H9 (cell line): ENCODE results near the gene ARL14EPL. TPM values are rescaled to one million over a fixed set of nuclear protein-coding genes. Genes with fewer than 3 reads are reported as not detected.

Source experiments
- DNase-seq: peaks from one replicate; pipeline ENCODE4 v3.0.0-alpha.2; 2017
- H2AFZ ChIP-seq: one replicate; pipeline ENCODE4 v1.6.1; 2013; ENCODE audit warnings: mild to moderate bottlenecking, low read length, control low read depth, moderate library complexity
- H2AK5ac ChIP-seq: 2 replicates; pipeline ENCODE4 v1.6.1; 2013; ENCODE audit warnings: low read length, control low read depth, mixed read lengths; ENCODE audit not compliant: insufficient read length
- H2BK120ac ChIP-seq: one replicate; pipeline ENCODE4 v1.6.1; 2013; ENCODE audit warnings: low read depth, mild to moderate bottlenecking, low read length, control low read depth, inconsistent platforms; ENCODE audit not compliant: poor library complexity, severe bottlenecking
- H2BK12ac ChIP-seq: 2 replicates; pipeline ENCODE4 v1.6.1; 2013; ENCODE audit warnings: low read length, control low read depth, mixed read lengths, low read depth; ENCODE audit not compliant: insufficient read length
- H2BK15ac ChIP-seq: 2 replicates; pipeline ENCODE4 v1.6.1; 2013; ENCODE audit warnings: low read depth, low read length, control low read depth
- H2BK20ac ChIP-seq: one replicate; pipeline ENCODE4 v1.6.1; 2013; ENCODE audit warnings: low read depth, mild to moderate bottlenecking, low read length, control low read depth, inconsistent platforms; ENCODE audit not compliant: poor library complexity, severe bottlenecking
- H2BK5ac ChIP-seq: 2 replicates; pipeline ENCODE4 v1.6.1; 2013; ENCODE audit warnings: low read length, control low read depth, mixed read lengths; ENCODE audit not compliant: insufficient read length
- H3K14ac ChIP-seq: 2 replicates; pipeline ENCODE4 v1.6.1; 2013; ENCODE audit warnings: low read length, control low read depth; ENCODE audit not compliant: insufficient read depth
- H3K18ac ChIP-seq: 2 replicates; pipeline ENCODE4 v1.6.1; 2013; ENCODE audit warnings: low read depth, mild to moderate bottlenecking, mixed read lengths, low read length, control low read depth; ENCODE audit not compliant: insufficient read length
- H3K23ac ChIP-seq: 2 replicates; pipeline ENCODE4 v1.6.1; 2013; ENCODE audit warnings: low read length, control low read depth, mixed read lengths, low read depth; ENCODE audit not compliant: insufficient read length
- H3K23me2 ChIP-seq: 2 replicates; pipeline ENCODE4 v1.6.1; 2013; ENCODE audit warnings: low read depth, mild to moderate bottlenecking, mixed read lengths, low read length, control low read depth; ENCODE audit not compliant: insufficient read length, poor library complexity, severe bottlenecking
- H3K27ac ChIP-seq: 2 replicates; pipeline ENCODE4 v1.5.1; 2013; ENCODE audit warnings: low read length, control low read depth, mixed read lengths, low read depth; ENCODE audit not compliant: insufficient read length
- H3K27me3 ChIP-seq: 2 replicates; pipeline ENCODE4 v1.6.1; 2013; ENCODE audit warnings: low read length, control low read depth, inconsistent platforms; ENCODE audit not compliant: insufficient read depth
- H3K4ac ChIP-seq: 2 replicates; pipeline ENCODE4 v1.6.1; 2013; ENCODE audit warnings: low read depth, mild to moderate bottlenecking, control low read depth, inconsistent platforms, low read length, moderate library complexity
- H3K4me1 ChIP-seq: 2 replicates; pipeline ENCODE4 v1.6.1; 2013; ENCODE audit warnings: low read length, control low read depth, inconsistent platforms; ENCODE audit not compliant: insufficient read depth
- H3K4me2 ChIP-seq: 2 replicates; pipeline ENCODE4 v1.6.1; 2013; ENCODE audit warnings: low read length, control low read depth, mixed read lengths; ENCODE audit not compliant: insufficient read length, insufficient read depth
- H3K56ac ChIP-seq: 2 replicates; pipeline ENCODE4 v1.6.1; 2013; ENCODE audit warnings: low read depth, mild to moderate bottlenecking, mixed read lengths, low read length, control low read depth; ENCODE audit not compliant: insufficient read length
- H3K79me1 ChIP-seq: 2 replicates; pipeline ENCODE4 v1.6.1; 2013; ENCODE audit warnings: low read depth, mild to moderate bottlenecking, moderate library complexity, low read length, control low read depth, inconsistent platforms; ENCODE audit not compliant: insufficient read depth, poor library complexity, severe bottlenecking
- H3K79me2 ChIP-seq: 2 replicates; pipeline ENCODE4 v1.6.1; 2013; ENCODE audit warnings: low read length, control low read depth, inconsistent platforms; ENCODE audit not compliant: insufficient read depth
- H3K9ac ChIP-seq: 2 replicates; pipeline ENCODE4 v1.6.1; 2013; ENCODE audit warnings: low read length, control low read depth, mixed read lengths; ENCODE audit not compliant: insufficient read length; ENCODE audit errors: extremely low read depth
- H3K9me3 ChIP-seq: one replicate; pipeline ENCODE4 v1.6.1; 2013; ENCODE audit warnings: low read depth, low read length, inconsistent platforms; ENCODE audit not compliant: control insufficient read depth
- H3T11ph ChIP-seq: one replicate; pipeline ENCODE4 v1.6.1; 2013; ENCODE audit warnings: mild to moderate bottlenecking, low read length, control low read depth, inconsistent platforms
- H4K20me1 ChIP-seq: one replicate; pipeline ENCODE4 v1.6.1; 2013; ENCODE audit not compliant: control insufficient read depth, insufficient read length, insufficient read depth
- H4K5ac ChIP-seq: 2 replicates; pipeline ENCODE4 v1.6.1; 2013; ENCODE audit warnings: low read depth, mild to moderate bottlenecking, mixed read lengths, low read length, control low read depth; ENCODE audit not compliant: insufficient read length
- H4K8ac ChIP-seq: replicated peaks from 2 replicates; pipeline ENCODE4 v1.6.1; 2013; ENCODE audit warnings: low read length, control low read depth, mixed read lengths, low read depth; ENCODE audit not compliant: insufficient read length
- H4K91ac ChIP-seq: 2 replicates; pipeline ENCODE4 v1.6.1; 2013; ENCODE audit warnings: low read depth, mild to moderate bottlenecking, moderate library complexity, mixed read lengths, low read length, control low read depth; ENCODE audit not compliant: insufficient read length
- H3K27ac Mint-ChIP-seq, 3 experiments: 2 replicates in 2 of 3; 3 replicates in 1 of 3; pipeline ENCODE4 v1.8.0; 2020 to 2021; ENCODE audit warnings: mixed read lengths in 3 of 3, mild to moderate bottlenecking in 1 of 3, moderate library complexity in 1 of 3
- H3K27me3 Mint-ChIP-seq: 2 replicates; pipeline ENCODE4 v1.8.0; 2021; ENCODE audit warnings: low read depth, mild to moderate bottlenecking, moderate library complexity, mixed read lengths
- H3K36me3 Mint-ChIP-seq, 3 experiments: 2 replicates in 2 of 3; 3 replicates in 1 of 3; pipeline ENCODE4 v1.8.0; 2020 to 2021; ENCODE audit warnings: low read depth in 3 of 3, mixed read lengths in 3 of 3; ENCODE audit not compliant: insufficient read depth in 1 of 3
- H3K4me1 Mint-ChIP-seq, 2 experiments: 2 replicates each; pipeline ENCODE4 v1.8.0; 2020; ENCODE audit warnings: mixed read lengths in 2 of 2
- H3K4me3 Mint-ChIP-seq, 2 experiments: 2 replicates in 1 of 2; 3 replicates in 1 of 2; pipeline ENCODE4 v1.8.0; 2020 to 2021; ENCODE audit warnings: mild to moderate bottlenecking in 2 of 2, mixed read lengths in 2 of 2, moderate library complexity in 1 of 2
- H3K9me3 Mint-ChIP-seq, 2 experiments: 2 replicates in 1 of 2; 3 replicates in 1 of 2; pipeline ENCODE4 v1.8.0; 2020; ENCODE audit warnings: mild to moderate bottlenecking in 2 of 2, mixed read lengths in 2 of 2, moderate library complexity in 1 of 2
- CTCF ChIP-seq: fragments of 200-600 bp; sonication (generic); conservative IDR thresholded peaks from 3 replicates; pipeline ENCODE4 v1.8.0; 2021; ENCODE audit warnings: antibody characterized with exemption, mild to moderate bottlenecking
- WGBS: extraction: QIAGEN DNeasy Blood & Tissue Kit; methylation state at CpG from one replicate; pipeline ENCODE4 v1.1.7; 2013; ENCODE audit warnings: missing lambda C conversion rate, low lambda C conversion rate, mixed read lengths; ENCODE audit not compliant: insufficient read length; ENCODE audit errors: extremely low coverage; 5-methylcytosine and 5-hydroxymethylcytosine counted together
- total RNA-seq: library from RNA; stranded (reverse); gene quantifications from 2 replicates; pipeline ENCODE4 v1.2.1, GENCODE V29; 2021

Gene ARL14EPL
- total RNA-seq, 1 experiment from 2014 or later: not detected

DNA sequence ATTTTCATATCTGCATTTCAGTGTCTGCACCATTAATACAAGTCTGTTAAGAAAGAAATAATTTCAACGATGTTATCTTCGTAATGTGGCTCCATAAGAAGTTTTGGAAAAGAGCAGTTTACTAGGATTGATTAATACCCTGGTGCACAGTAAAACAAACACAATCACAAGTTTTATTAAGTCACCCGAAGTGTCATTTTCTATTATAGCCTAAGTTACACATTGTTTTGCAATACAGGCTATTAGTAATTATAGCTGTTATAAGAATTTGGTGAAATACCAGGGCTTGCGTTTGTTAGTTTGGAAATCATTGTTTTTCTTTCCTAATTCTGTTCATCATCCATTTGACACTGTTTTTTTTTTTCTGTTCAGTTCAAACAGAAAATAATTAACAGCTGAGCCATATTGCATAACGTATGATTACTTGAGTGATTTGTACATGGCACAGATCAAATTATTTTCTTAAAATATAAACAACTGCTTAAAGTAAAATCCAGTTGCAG, 39.4 kb upstream of the ARL14EPL start:
- no CpG with 5 or more reads among the region's 5 CpGs for WGBS
- H4K91ac ChIP-seq: no peak overlapping the region
- no peaks in the 10 kb centered on the region for H3K23me2 ChIP-seq
- Mint-ChIP-seq H3K36me3 (no peaks in the 10 kb centered on the region), H3K4me1 (no peaks in the 10 kb centered on the region), H3K9me3 (no peaks in the 10 kb centered on the region), H3K4me3 (no peak overlapping the region), H3K27me3 (no peaks in the 10 kb centered on the region), H3K27ac (no peak overlapping the region)
- H2AK5ac ChIP-seq: no peak overlapping the region
- H3K4me2 ChIP-seq: no peak overlapping the region
- H2BK12ac ChIP-seq: no peak overlapping the region
- no peak overlapping the region for H3K18ac ChIP-seq
- no peak overlapping the region for H2BK20ac ChIP-seq
- no peak overlapping the region for H3K56ac ChIP-seq
- H3T11ph ChIP-seq: no peak overlapping the region
- no peak overlapping the region for H2BK120ac ChIP-seq
- no peak for DNase-seq
- no peak overlapping the region for H4K8ac ChIP-seq
- TF ChIP-seq CTCF: no peak
- no peak overlapping the region for H4K5ac ChIP-seq
- H3K27ac ChIP-seq: no peak overlapping the region
- no peaks in the 10 kb centered on the region for H3K79me1 ChIP-seq
- H3K4ac ChIP-seq: no peak overlapping the region
- H3K27me3 ChIP-seq: no peaks in the 10 kb centered on the region
- H2BK5ac ChIP-seq: no peak overlapping the region
- no peak overlapping the region for H3K9ac ChIP-seq
- no peak overlapping the region for H2BK15ac ChIP-seq
- H3K4me1 ChIP-seq: no peaks in the 10 kb centered on the region
- H3K79me2 ChIP-seq: no peaks in the 10 kb centered on the region
- H3K23ac ChIP-seq: no peak overlapping the region
- no peak overlapping the region for H3K14ac ChIP-seq
- H4K20me1 ChIP-seq: no peaks in the 10 kb centered on the region
- no peaks in the 10 kb centered on the region for H3K9me3 ChIP-seq
- no peak overlapping the region for H2AFZ ChIP-seq
